HG02884 (cell line): ENCODE results near the gene PRSS27.

Experiments
- ATAC-seq: cut with Tn5 transposase; IDR thresholded peaks from one replicate; pipeline ENCODE4 v1.9.1; 2021; ENCODE audit warnings: mild to moderate bottlenecking, moderate library complexity; ENCODE audit not compliant: unreplicated experiment

Gene PRSS27

GRCh38 chr16:2752035-2752849 is 32.2 kb upstream of the PRSS27 start, which contains the start of gene SRRM2:
Gene SRRM2, plus strand, starts transcription at chr16:2752638. Its CDS starts 3,727 bp downstream, at chr16:2756365.
- peak; percentile 76 for ATAC-seq

GRCh38 chr16:2751577-2752034 is 31.6 kb upstream of the PRSS27 start:
- ATAC-seq: no peak

- ATAC-seq: no peak
Observed at GRCh38 chr16:2749936-2750335, 29.9 kb upstream of the PRSS27 start.

- no peak for ATAC-seq
Observed at GRCh38 chr16:2749476-2749875, 29.5 kb upstream of the PRSS27 start.

GRCh38 chr16:2748757-2749455 is 28.9 kb upstream of the PRSS27 start:
- no peak for ATAC-seq

GRCh38 chr16:2745961-2746360 is 25.9 kb upstream of the PRSS27 start:
- ATAC-seq: no peak

- no peak for ATAC-seq
Observed at GRCh38 chr16:2745116-2745890, 25.3 kb upstream of the PRSS27 start.

GRCh38 chr16:2744711-2745110 is 24.7 kb upstream of the PRSS27 start:
- no peak for ATAC-seq

- no peak for ATAC-seq
Observed at GRCh38 chr16:2743007-2743810, 23.2 kb upstream of the PRSS27 start.

GRCh38 chr16:2742323-2743006 is 22.4 kb upstream of the PRSS27 start:
- ATAC-seq: no peak

- no peak for ATAC-seq
Observed at GRCh38 chr16:2741168-2741567, 21.1 kb upstream of the PRSS27 start.

GRCh38 chr16:2740476-2740875 is 20.5 kb upstream of the PRSS27 start:
- no peak for ATAC-seq

- no peak for ATAC-seq
Observed at GRCh38 chr16:2739625-2740430, 19.8 kb upstream of the PRSS27 start.

- ATAC-seq: no peak
Observed at GRCh38 chr16:2738615-2739014, 18.6 kb upstream of the PRSS27 start.

- ATAC-seq: no peak
Observed at GRCh38 chr16:2737895-2738418, 17.9 kb upstream of the PRSS27 start.

- no peak for ATAC-seq
Observed at GRCh38 chr16:2737238-2737605, 17.2 kb upstream of the PRSS27 start.

- ATAC-seq: no peak
Observed at GRCh38 chr16:2736476-2737237, 16.6 kb upstream of the PRSS27 start.

- ATAC-seq: no peak
Observed at GRCh38 chr16:2734844-2735515, 15.0 kb upstream of the PRSS27 start.
